ENCODE measurements around the gene PPP2R5A. TPM values are rescaled to one million over a fixed set of nuclear protein-coding genes. Genes with fewer than 3 reads are reported as not detected.
"Not testable (repeated sequence)": the region's sequence is repeated elsewhere in the genome, so short reads cannot be mapped to it uniquely, and the experiment has no call there.

PPP2R5A gene
- total RNA-seq, 1 donor from 2014 or later = 40.4 TPM

DNA sequence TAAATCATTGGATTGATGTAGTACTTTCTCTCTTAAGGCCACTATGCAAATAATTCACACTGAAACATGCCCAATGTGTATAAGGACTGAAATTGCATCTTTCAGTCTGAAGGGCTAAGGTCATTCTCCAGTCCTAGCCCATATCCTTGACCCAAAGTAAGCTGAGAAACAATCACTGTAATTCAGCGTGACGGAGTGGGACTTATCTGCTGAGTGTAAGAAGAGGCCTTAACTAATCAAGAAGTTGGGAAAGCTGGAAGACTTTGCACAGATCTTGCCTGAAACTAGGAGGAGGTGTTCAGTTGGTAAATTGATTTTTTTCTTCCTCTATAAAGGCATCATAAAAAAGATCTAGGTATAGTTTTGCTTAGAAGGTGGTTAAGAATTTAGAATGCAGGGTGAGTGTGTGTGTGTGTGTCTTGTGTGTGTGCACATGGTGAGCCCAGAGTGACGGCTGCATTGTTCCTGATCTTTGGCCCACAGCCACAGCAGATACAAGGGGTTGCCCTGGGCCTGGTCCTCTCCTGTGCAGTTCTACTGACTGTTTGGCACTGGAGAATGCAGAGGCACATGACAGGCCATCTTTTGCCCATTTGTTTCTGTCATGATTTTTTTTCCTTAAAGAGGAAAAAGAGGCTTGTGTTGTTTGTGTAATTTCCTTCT, 13.3 kb upstream of the PPP2R5A start:
- Mint-ChIP-seq H3K4me3 (ENCODE audit: low read depth) (no peak overlapping the region), H3K36me3 (ENCODE audit: low read depth) (no peaks in the 10 kb centered on the region), H3K9me3 (no peaks in the 10 kb centered on the region), H3K27me3 (ENCODE audit: low read depth) (peaks cover 24% of the 10 kb centered on the region), H3K27ac (no peak overlapping the region), H3K4me1 (ENCODE audit: low read depth) (no peaks in the 10 kb centered on the region)
- intact Hi-C loops (cut with micrococcal nuclease) = no loop called here
- no peak for DNase-seq (ENCODE audit: low spot score)

DNA sequence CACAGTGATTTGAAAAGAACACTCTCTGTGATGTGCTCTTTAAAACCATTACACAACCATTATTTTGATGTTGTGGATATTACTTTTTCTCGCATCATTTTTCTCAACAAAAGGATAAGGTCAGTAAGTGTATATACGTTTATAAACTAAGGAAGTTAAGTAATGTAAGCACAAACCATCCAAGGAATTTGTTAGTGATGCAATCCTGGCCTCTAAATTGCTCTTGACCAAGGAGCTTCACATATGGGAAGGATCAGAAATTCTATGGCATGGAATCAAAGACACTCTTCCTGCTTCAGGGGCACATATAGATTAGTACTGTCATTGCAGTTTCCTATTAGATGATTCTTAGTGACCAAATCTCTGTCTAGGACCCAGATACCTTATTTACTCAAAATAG, 3.6 kb upstream of the PPP2R5A start:
- DNase-seq (ENCODE audit: low spot score) = no peak
- H3K4me3 Mint-ChIP-seq (ENCODE audit: low read depth) = no peak overlapping the region
- H3K27me3 Mint-ChIP-seq (ENCODE audit: low read depth) = no peaks in the 10 kb centered on the region
- H3K36me3 Mint-ChIP-seq (ENCODE audit: low read depth) = no peaks in the 10 kb centered on the region
- peaks cover 10% of the 10 kb centered on the region for H3K4me1 Mint-ChIP-seq (ENCODE audit: low read depth)
- no peaks in the 10 kb centered on the region for H3K9me3 Mint-ChIP-seq
- no peak overlapping the region for H3K27ac Mint-ChIP-seq
- intact Hi-C loops (cut with micrococcal nuclease) = loop anchor here (10.0 kb wide), 1 partner anchor 447 kb away; the partner anchor contains the start of gene LPGAT1

DNA sequence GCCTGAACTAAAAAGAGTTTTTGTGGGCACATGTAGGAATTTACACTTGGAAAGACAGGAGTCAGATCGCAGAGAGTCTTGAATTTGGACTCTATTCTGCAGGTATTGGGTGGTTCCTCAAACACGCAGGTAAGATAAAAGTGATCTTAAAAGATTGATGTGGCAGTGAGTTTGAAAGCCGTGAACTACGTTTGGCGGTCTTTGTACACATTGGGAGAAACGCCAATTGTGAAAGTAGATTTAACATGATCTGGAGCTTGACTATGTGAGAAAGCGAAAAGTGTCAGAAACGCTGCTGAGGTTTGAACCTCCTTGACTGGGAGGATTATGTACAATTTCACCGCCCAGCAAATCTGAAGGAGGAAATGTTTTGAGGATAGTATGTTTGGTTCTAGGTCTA, 1.5 kb upstream of the PPP2R5A start:
- no peaks in the 10 kb centered on the region for H3K27me3 Mint-ChIP-seq (ENCODE audit: low read depth)
- H3K36me3 Mint-ChIP-seq (ENCODE audit: low read depth) = no peaks in the 10 kb centered on the region
- no peak for DNase-seq (ENCODE audit: low spot score)
- no peaks in the 10 kb centered on the region for H3K9me3 Mint-ChIP-seq
- intact Hi-C loops (cut with micrococcal nuclease) = loop anchor here (10.0 kb wide), 1 partner anchor 449 kb away; the partner anchor contains the start of gene LPGAT1
- H3K4me1 Mint-ChIP-seq (ENCODE audit: low read depth) = peaks cover 20% of the 10 kb centered on the region
- H3K27ac Mint-ChIP-seq = peak overlapping the region; percentile 97
- H3K4me3 Mint-ChIP-seq (ENCODE audit: low read depth) = peak overlapping the region; percentile 94

DNA sequence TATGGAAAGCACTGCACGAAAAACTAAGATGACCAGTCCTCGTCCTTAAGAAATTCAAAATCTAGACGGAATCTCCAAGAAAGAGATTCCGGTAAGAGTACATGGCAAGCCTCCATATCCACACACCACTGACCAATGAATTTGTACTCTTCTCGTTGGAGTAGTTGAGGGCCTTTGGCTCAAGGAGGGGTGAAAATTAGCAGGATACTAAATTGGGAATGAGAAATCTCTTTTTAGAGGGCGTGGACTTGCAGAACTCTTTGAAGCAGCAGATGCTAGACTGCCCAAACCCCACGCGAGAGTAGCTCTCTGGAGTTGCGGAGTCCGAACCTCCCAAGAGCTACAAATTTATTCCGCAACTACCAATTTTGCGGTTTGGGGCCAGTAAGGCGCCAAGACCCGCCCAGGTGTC, 872 bp upstream of the PPP2R5A start:
- Mint-ChIP-seq H3K9me3 (no peaks in the 10 kb centered on the region), H3K27me3 (ENCODE audit: low read depth) (no peaks in the 10 kb centered on the region), H3K36me3 (ENCODE audit: low read depth) (no peaks in the 10 kb centered on the region), H3K27ac (peak overlapping the region; percentile 97), H3K4me3 (ENCODE audit: low read depth) (peak overlapping the region; percentile 94), H3K4me1 (ENCODE audit: low read depth) (peaks cover 22% of the 10 kb centered on the region)
- DNase-seq (ENCODE audit: low spot score) = no peak
- intact Hi-C loops (cut with micrococcal nuclease) = loop anchor here (10.0 kb wide), 1 partner anchor 450 kb away; the partner anchor contains the start of gene LPGAT1

DNA sequence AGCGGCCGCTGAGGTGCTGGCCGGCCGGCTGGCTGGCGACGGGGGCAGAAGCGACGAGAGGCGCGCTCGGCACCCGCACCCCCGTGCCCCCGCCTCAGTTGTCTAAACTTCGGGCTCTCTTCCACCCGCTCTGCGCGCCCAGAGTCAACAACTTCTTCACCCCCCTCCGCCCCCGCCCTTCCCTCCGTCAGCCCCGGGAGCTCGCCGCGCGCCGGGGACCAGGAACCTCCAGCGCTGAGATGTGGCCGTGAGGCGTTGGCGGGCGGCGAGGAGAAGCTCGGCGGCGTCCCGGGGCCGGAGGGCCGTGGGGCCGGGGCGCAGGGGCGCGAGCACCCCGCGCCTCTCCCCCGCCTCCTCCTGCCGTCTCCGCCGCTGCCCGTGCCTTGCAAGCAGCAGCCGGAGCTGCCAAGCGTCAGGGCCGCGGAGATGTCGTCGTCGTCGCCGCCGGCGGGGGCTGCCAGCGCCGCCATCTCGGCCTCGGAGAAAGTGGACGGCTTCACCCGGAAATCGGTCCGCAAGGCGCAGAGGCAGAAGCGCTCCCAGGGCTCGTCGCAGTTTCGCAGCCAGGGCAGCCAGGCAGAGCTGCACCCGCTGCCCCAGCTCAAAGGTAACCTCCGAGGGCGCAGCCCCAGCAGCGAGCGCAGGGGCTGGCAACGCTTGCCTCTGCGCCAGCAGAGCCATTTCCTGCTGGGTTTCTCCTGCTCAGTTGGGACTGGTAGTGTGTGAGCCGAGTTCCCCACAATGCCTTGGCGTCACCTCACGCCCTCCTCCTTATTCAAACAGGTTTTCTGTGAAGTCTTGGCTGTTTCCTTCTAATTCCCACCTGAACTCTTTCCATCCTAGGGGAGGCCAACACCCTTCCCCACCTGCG, 710 bp downstream of the PPP2R5A start:
- H3K4me1 Mint-ChIP-seq (ENCODE audit: low read depth) = peaks cover 34% of the 10 kb centered on the region
- peak; percentile 71 for DNase-seq (ENCODE audit: low spot score)
- H3K4me3 Mint-ChIP-seq (ENCODE audit: low read depth) = peak overlapping the region; percentile 98
- peak overlapping the region; percentile 96 for H3K27ac Mint-ChIP-seq
- peaks cover 5% of the 10 kb centered on the region for H3K36me3 Mint-ChIP-seq (ENCODE audit: low read depth)
- H3K9me3 Mint-ChIP-seq = no peaks in the 10 kb centered on the region
- H3K27me3 Mint-ChIP-seq (ENCODE audit: low read depth) = no peaks in the 10 kb centered on the region
- intact Hi-C loops (cut with micrococcal nuclease) = loop anchor here (1.0 to 10.0 kb wide), 9 partner anchors 17 to 451 kb away; partner anchors contain the start of genes ATF3, DTL, INTS7 and LPGAT1

DNA sequence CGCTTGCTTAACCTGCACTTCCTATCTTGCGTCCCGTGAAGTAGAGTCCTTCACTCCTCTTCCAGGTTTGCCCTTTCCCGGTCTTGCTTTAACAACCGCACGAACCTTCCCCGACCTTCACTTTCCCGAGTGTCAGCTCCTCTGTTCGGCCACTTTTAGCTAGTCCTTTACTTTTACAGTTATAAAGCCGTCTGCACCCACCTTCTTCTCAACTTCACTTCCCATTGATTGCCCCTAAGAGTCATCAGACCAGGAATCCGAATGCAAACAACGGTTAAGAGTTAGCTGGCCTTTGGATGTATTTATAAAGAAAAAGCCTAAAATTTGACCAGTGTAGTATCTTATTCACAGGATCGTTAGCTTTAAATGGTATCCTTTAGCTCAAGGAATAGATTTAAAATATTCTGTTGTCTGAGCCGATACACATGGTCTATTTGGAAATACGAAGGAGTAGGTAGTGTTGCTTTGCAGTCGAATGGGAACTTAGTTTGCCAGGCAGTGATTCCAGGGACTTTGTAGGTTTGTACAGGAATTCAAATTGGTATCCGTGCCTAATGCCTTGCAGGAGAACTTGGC, 1.4 kb downstream of the PPP2R5A start:
- intact Hi-C loops (cut with micrococcal nuclease) = loop anchor here (2.0 to 10.0 kb wide), 5 partner anchors 16 to 452 kb away; partner anchors contain the start of genes ATF3 and LPGAT1
- no peak for DNase-seq (ENCODE audit: low spot score)
- peak overlapping the region; percentile 98 for H3K4me3 Mint-ChIP-seq (ENCODE audit: low read depth)
- H3K36me3 Mint-ChIP-seq (ENCODE audit: low read depth) = peaks cover 8% of the 10 kb centered on the region
- H3K9me3 Mint-ChIP-seq = no peaks in the 10 kb centered on the region
- H3K4me1 Mint-ChIP-seq (ENCODE audit: low read depth) = peaks cover 41% of the 10 kb centered on the region
- H3K27me3 Mint-ChIP-seq (ENCODE audit: low read depth) = no peaks in the 10 kb centered on the region
- H3K27ac Mint-ChIP-seq = peak overlapping the region; percentile 96

DNA sequence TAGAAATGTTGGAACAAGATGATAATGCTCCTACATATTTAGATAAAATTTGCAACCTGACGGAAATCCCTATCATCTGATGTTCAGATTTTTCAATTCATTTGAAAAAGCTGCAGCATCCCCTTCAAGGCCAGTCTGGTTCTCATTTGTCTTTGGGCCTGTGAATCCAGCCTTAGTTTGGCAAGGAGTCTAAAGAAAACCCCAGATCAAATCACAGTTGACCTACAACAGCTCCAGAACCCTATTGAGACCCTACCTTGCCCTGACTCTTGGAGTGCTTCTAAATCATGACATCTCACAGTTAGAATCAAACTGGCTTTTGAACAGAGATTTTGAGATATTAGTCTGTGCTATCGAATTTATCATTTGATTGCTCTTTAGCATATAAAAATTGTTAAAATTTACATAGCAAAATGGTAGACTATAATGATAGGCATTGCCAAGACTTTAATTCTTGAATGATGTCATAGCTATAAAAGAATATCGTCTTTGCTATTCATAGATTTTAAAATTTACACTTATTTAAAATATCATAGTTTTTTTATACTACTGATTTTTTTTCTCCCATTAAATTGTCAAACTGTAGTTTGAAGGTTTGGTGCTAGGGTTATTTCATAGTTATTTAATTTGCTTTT, 2.2 kb downstream of the PPP2R5A start:
- DNase-seq (ENCODE audit: low spot score) = no peak
- peaks cover 13% of the 10 kb centered on the region for H3K36me3 Mint-ChIP-seq (ENCODE audit: low read depth)
- H3K27me3 Mint-ChIP-seq (ENCODE audit: low read depth) = no peaks in the 10 kb centered on the region
- intact Hi-C loops (cut with micrococcal nuclease) = loop anchor here (2.0 to 10.0 kb wide), 5 partner anchors 15 to 453 kb away; partner anchors contain the start of genes ATF3 and LPGAT1
- peaks cover 49% of the 10 kb centered on the region for H3K4me1 Mint-ChIP-seq (ENCODE audit: low read depth)
- H3K4me3 Mint-ChIP-seq (ENCODE audit: low read depth) = peak overlapping the region; percentile 98
- no peaks in the 10 kb centered on the region for H3K9me3 Mint-ChIP-seq
- peak overlapping the region; percentile 96 for H3K27ac Mint-ChIP-seq

DNA sequence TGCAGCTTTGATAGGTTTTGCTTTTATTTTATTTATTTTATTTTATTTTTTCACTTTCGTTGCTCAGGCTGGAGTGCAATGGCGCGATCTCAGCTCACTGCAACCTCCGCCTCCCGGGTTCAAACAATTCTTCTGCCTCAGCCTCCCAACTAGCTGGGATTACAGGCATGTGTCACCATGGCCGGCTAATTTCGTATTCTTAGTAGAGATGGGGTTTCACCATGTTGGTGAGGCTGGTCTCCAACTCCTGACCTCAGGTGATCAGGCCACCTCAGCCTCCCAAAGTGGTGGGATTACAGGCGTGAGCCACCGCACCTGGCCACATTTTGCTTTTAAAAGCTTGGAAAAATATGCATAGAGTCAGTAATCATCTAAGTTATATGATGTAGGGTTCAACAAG, 2.8 kb downstream of the PPP2R5A start:
- peaks cover 13% of the 10 kb centered on the region for H3K36me3 Mint-ChIP-seq (ENCODE audit: low read depth)
- H3K4me3 Mint-ChIP-seq (ENCODE audit: low read depth) = peak overlapping the region; percentile 76
- peaks cover 54% of the 10 kb centered on the region for H3K4me1 Mint-ChIP-seq (ENCODE audit: low read depth)
- intact Hi-C loops (cut with micrococcal nuclease) = loop anchor here (2.0 to 10.0 kb wide), 5 partner anchors 15 to 453 kb away; partner anchors contain the start of genes ATF3 and LPGAT1
- H3K27ac Mint-ChIP-seq; DNase-seq (ENCODE audit: low spot score); H3K27me3 Mint-ChIP-seq (ENCODE audit: low read depth); H3K9me3 Mint-ChIP-seq: not testable (repeated sequence)

DNA sequence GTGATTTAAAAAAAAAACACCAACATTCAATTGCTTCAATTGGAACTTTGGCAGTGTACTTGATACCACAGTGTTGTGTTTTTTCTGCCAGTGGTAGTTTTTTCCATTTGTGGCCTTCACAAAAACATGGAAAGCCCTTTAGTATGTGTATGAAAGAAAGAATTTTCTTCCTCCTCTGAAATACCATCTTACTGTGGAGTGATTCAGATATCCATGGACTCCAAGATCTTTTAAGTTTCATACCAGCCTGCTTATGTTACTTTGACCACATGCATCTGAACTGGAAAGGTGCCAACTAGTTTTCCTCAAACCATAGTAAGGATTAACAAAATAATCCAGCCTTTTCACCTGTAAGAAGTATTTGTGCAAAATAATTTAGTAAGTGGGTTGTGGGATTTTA, 3.4 kb downstream of the PPP2R5A start:
- DNase-seq (ENCODE audit: low spot score) = no peak
- Mint-ChIP-seq H3K27ac (no peak overlapping the region), H3K4me3 (ENCODE audit: low read depth) (peak overlapping the region; percentile 43), H3K36me3 (ENCODE audit: low read depth) (peaks cover 13% of the 10 kb centered on the region), H3K27me3 (ENCODE audit: low read depth) (no peaks in the 10 kb centered on the region), H3K4me1 (ENCODE audit: low read depth) (peaks cover 56% of the 10 kb centered on the region), H3K9me3 (no peaks in the 10 kb centered on the region)
- intact Hi-C loops (cut with micrococcal nuclease) = loop anchor here (5.0 to 10.0 kb wide), 2 partner anchors 56 to 454 kb away; partner anchors contain the start of gene LPGAT1

DNA sequence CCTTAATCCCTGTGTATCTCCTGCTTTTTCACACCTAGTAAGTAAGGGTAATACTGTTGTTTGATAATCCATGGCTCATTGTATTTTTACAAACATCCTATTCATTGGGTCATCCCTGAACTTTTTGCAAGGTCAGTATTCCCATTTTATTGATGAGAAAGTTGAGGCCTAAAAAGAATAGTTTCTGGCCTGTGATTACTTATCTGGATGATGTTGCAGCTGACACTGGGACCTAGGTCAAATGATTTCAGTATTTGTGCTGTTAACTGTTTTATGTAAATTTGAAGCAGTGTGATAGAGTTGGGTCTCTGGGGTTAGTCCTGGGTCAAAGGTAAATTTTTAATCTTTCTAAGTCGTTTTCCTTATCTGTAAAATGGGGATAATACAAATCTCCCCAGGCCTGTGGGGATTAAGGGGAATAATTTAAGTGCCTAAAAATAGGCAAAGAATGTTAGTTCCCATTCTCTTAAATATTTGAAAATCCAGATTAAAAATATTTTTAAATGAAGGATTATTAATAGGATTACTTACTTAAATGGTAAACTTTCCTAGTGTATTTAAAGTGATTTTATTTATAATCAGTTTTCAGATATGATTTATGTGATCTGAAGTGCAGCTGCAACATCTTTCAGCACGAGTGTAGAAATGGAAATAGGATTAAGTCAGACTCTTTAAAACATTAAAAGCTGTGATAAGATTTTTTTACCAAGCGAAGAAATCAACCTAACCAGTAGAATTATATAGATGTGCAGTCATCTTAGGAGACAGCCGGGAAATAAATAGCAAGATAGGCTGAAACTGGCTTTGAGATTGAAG, 4.3 kb downstream of the PPP2R5A start:
- peaks cover 13% of the 10 kb centered on the region for H3K36me3 Mint-ChIP-seq (ENCODE audit: low read depth)
- peak overlapping the region; percentile 13 for H3K27ac Mint-ChIP-seq
- H3K4me3 Mint-ChIP-seq (ENCODE audit: low read depth) = peak overlapping the region; percentile 48
- no peaks in the 10 kb centered on the region for H3K9me3 Mint-ChIP-seq
- H3K27me3 Mint-ChIP-seq (ENCODE audit: low read depth) = no peaks in the 10 kb centered on the region
- intact Hi-C loops (cut with micrococcal nuclease) = loop anchor here (5.0 to 10.0 kb wide), 4 partner anchors 57 to 455 kb away; partner anchors contain the start of gene LPGAT1
- peaks cover 56% of the 10 kb centered on the region for H3K4me1 Mint-ChIP-seq (ENCODE audit: low read depth)
- no peak for DNase-seq (ENCODE audit: low spot score)

DNA sequence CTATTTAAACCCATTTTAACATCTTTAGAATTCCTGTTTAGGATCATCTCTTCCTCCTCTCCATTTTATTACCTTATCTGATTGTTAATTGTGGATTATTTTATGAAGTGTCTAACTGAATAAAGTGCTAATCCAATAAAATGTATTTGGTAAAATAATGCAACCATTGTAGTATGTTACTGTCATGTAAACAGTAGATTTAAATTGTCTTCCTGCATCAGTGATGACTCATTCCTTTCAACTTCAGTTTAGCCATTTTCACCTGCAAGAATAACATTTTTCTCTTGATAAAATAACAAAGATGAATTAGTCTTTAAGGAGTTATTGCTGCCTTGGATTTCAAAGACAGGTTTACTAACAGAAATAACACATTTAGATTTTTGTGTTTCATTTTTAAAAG, 5.4 kb downstream of the PPP2R5A start:
- no peaks in the 10 kb centered on the region for H3K9me3 Mint-ChIP-seq
- intact Hi-C loops (cut with micrococcal nuclease) = loop anchor here (5.0 kb wide), 2 partner anchors 73 to 353 kb away; no protein-coding TSS in a partner anchor
- peak overlapping the region; percentile 65 for H3K4me3 Mint-ChIP-seq (ENCODE audit: low read depth)
- peaks cover 66% of the 10 kb centered on the region for H3K4me1 Mint-ChIP-seq (ENCODE audit: low read depth)
- DNase-seq (ENCODE audit: low spot score) = no peak
- no peaks in the 10 kb centered on the region for H3K27me3 Mint-ChIP-seq (ENCODE audit: low read depth)
- H3K27ac Mint-ChIP-seq = peak overlapping the region; percentile 71
- H3K36me3 Mint-ChIP-seq (ENCODE audit: low read depth) = peaks cover 20% of the 10 kb centered on the region

Data from activated T-helper 2 cell treated with anti-CD3 and anti-CD28 coated beads, Interferon-gamma antibody, Interleukin-2, Interleukin-4, amounts not matched to agents 10 μg/mL and 5 μg/mL and 100 μg/mL, durations not matched to agents 14 hours and 24 hours and 36 hours (primary cell).